ENCODE results near the gene ATP13A4.
"Not testable (repeated sequence)": the region's sequence is repeated elsewhere in the genome, so short reads cannot be mapped to it uniquely, and the experiment has no call there.

The ATP13A4 gene

DNA sequence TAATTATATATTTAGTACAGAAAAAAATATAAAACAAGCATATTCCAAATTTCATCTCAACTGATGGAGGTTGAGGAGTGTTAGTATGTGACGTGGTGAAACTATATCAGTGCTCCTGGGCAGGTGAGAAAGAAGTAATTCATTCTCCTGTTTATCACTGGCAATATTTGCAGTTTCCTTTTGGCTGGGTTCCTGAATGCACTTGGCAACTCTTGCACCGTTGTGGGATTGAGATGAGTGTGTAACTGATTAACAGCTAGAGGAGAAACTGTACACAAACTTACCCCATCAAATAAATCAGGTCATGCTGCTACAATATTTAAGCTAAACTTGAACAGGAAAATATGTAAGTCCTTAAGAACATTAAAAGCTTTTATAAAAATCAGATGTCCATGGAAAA lies 2.1 kb upstream of the ATP13A4 start:
- no peak for DNase-seq (ENCODE audit: low read depth)

GRCh38 chr3:193553586-193553985 lies 1.1 kb downstream of the ATP13A4 start:
- DNase-seq (ENCODE audit: low read depth), result no peak

GRCh38 chr3:193552923-193553322 lies 1.8 kb downstream of the ATP13A4 start:
- DNase-seq (ENCODE audit: low read depth), result no peak

DNA sequence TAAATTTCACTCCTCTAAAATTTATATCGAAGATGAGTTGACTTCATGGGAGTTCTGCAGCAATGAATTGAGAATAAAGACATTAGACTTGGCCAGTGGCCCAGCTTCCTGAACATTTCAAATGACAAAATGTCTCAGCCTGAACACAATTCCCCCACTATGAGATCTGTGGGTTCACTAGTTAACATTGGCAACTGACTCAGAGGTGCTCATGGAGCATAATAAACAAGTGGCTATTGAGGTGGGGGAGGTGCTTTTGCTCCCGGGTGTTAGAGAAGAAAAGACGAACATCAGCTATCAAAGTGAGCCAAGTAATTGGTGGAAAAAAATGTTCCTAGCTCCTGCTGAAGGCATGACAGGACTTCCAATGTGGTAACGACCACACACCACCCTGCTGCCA lies 6.3 kb downstream of the ATP13A4 start:
- no peak for DNase-seq (ENCODE audit: low read depth)

DNA sequence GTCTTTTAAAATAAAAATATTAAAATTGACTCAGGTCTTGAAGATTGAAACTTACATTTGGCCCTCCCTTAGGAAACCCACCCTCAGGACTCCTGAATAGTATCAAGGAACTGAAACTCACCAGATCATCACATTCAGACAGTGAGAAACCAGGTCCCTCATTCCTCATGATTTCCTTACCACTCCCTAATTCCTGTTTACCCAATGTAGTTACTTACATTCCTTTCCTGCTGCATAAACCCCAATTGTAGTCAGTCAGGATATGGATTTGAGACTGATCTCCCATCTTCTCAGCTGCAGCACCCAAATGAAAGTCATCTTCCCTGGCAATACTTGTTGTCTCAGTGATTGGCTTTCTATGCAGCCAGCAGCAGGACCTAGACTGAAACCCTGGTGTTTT lies 8.6 kb downstream of the ATP13A4 start:
- DNase-seq (ENCODE audit: low read depth), result no peak

DNA sequence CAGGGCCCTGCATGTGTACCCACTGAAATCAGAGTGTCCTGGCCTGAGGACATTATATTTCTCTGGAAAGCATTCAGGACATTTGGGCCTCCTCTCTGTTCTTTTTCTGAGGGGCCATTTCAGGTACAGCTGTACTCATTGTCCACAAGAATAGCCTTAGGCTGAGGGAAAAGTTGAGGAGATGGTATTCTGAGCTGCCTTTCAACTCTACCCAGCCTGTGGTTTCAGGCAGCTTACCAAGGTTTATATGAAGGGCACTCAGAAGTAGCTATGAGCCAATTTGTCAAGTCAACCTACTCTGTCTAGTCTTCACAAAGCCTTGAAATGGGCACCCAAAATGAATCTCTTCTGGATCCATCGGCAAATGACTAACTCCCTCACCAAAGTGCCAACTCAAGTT lies 9.4 kb downstream of the ATP13A4 start:
- DNase-seq (ENCODE audit: low read depth), result no peak

- DNase-seq (ENCODE audit: low read depth), result no peak
Observed at GRCh38 chr3:193544289-193544688, 10.4 kb downstream of the ATP13A4 start.

DNA sequence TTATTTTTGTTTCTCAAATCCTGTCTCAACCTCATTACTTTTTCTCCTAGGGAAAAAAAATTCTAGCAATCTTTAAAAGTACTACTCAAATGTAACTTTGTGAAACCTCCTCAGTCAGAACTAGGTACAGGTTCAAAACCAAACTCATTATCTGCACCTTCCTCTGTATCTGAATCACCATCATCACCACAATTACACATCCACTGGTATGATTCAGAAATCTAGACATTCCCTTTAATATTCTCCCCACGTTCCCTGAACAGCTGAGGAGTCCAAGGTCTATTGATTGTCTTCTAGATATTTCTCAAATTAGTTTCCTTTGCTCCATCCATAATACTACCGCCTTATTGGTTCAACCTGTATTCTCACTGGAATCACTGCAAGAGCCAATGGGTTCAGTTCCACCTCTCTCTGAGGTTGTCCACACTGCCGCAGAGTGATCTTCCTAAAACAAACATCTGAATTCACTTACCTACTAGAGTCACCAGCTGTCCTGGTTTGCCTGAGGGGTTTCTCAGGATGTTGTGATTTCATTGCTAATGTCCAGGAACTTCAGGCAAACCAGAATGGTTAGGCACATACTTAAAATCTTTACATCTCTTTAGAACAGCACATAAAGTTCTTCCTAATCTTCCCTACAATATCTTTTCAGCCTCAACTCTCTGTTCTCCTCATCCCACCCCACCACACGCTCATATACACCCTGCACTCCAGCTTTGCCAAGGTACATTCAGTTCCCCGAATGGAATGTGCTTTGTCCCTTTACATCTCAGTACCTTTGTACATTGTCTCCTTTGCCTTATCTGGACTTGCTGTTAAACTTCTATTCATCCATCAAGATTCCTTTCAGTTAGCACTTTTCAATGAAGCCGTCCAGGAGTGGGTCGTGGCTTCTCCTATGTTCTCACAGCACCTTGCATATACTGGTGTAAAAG lies 24.2 kb downstream of the ATP13A4 start:
- no peak for DNase-seq (ENCODE audit: low read depth)

GRCh38 chr3:193526085-193526484 lies 28.6 kb downstream of the ATP13A4 start:
- DNase-seq (ENCODE audit: low read depth), result not testable (repeated sequence)

DNA sequence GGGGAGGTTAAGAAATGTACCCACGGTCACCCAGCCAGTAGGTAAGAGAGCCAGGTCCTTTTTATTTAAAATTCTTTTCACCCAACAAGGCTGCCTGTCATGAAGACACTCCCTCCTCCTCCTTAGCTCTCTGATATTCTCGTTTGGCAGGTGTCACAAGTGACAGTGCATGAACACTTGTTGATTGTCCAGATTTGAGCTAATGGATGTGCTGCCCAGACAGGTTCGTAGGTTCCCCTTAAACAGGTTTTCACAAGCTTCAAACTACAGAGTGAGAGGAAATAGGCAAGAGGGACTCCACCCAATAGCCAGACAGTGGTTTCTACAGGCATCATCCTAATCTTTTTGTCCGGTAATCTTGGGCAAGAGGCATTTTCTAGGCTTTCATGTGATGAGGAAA lies 32.2 kb downstream of the ATP13A4 start:
- DNase-seq (ENCODE audit: low read depth), result no peak

- DNase-seq (ENCODE audit: low read depth), result no peak
Observed at GRCh38 chr3:193520738-193521137, 34.0 kb downstream of the ATP13A4 start.

- DNase-seq (ENCODE audit: low read depth), result no peak
Observed at GRCh38 chr3:193515966-193516365, 38.7 kb downstream of the ATP13A4 start.

- no peak for DNase-seq (ENCODE audit: low read depth)
Observed at GRCh38 chr3:193510154-193510553, 44.5 kb downstream of the ATP13A4 start.

DNA sequence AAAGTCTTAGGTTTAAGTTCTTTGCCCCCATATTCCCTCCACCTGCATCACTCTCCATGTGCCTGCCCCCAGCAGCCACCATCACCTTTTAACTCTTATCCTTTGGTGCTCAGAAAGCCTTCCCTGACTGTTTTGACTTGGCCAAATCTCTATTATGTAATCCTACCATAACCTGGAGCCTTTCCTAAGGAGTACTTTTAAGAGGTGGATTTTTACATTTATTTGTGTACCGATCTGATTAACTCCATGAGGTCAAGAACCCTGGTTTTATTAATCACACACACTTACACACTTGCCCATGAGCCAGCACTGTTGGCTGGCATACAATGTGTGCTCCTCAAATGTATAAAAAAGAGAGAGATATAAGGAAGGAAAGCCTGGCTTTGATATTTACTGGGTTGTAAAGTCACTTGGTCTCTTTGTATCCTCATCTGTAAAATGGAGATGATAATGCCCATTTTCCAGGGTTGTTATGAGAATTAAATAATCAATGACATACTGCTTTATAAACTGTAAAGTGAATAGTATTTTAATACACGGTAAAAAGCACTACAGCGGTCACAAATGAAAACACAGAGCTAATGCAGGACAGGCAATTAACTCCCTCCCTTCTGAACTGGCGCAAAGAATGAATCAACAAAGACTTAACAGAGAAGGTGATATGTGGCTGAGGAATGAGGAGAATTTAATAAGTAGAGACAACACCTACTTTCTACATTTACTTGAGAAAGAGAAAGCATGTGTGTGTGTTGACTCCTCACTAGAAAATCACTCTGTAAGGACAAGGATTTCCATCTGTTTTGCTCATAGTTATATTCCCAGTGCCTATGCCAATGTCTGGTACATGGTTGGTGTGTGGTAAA lies 45.4 kb downstream of the ATP13A4 start:
- no peak for DNase-seq (ENCODE audit: low read depth)

DNA sequence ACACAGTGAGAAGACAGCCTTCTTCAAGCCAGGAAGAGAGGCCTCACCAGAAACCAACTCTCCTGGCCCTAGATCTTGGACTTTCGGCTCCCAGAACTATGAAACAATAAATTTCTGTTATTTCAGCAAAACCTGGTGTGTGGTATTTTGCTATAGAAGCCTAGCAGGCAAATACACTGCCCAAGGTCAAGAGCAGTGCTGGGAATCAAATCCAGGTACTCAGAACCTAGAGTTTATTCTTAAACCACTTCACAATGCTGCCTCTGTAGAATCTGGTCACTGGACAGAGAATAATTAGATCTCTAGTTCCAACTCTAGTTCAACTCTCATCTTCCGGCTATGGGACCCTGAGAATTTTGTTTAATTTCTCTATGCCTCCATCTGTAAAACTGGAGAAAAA lies 46.6 kb downstream of the ATP13A4 start:
- no peak for DNase-seq (ENCODE audit: low read depth)

GRCh38 chr3:193507566-193507965 lies 47.1 kb downstream of the ATP13A4 start:
- DNase-seq (ENCODE audit: low read depth), result no peak

- DNase-seq (ENCODE audit: low read depth), result no peak
Observed at GRCh38 chr3:193506921-193507320, 47.8 kb downstream of the ATP13A4 start.

DNA sequence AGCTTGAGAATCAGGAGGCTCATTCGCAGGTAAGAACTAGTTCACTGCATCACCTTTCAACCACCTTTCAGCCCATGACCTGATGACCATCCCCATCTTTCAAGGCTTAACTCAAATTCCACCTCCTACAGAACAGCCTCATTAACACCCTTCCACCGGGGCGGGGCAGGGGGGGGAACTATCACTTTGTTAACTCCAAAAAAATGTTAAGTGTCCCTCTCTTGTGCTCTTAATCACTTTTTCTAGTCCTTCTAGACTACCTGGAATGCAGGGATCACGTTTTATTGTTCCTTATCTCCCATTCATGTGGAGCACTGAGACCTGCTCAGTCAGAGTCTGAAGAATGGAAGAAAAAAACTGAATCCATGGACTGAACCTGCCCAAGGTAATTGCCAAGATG lies 51.8 kb downstream of the ATP13A4 start:
- DNase-seq (ENCODE audit: low read depth), result no peak

DNA sequence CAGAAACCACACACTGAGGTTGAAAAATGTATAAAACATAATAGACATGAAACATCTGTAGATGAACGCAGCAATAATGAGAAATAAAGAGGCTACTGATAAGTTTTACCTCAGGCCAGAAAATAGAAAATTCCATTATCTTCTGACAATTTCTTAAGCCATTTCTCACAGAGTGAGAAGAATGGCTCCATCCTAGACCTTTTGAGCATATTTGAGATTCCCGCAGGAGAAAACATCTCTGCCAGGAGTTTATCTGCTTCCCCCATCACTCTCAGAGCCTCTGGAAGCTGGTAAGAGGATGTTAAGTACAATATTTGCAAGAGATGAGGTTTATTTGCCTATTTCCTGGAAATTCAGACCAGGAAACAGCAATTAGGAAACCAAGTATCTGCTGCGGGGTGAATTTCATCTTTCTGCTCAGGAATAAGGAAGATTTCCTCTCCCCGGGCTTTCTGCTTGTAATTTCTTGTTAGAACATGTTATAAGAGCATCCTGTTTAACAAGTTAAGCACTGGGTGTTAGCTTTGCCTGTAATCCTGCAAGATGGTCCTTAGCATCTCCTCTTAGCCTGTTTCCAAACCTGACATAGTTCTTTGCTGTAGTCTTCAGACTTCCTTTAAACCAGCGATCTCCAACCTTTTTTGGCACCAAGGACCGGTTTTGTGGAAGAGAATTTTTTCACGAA lies 54.8 kb downstream of the ATP13A4 start:
- no peak for DNase-seq (ENCODE audit: low read depth)

- DNase-seq (ENCODE audit: low read depth), result no peak
Observed at GRCh38 chr3:193499136-193499770, 55.4 kb downstream of the ATP13A4 start.

DNA sequence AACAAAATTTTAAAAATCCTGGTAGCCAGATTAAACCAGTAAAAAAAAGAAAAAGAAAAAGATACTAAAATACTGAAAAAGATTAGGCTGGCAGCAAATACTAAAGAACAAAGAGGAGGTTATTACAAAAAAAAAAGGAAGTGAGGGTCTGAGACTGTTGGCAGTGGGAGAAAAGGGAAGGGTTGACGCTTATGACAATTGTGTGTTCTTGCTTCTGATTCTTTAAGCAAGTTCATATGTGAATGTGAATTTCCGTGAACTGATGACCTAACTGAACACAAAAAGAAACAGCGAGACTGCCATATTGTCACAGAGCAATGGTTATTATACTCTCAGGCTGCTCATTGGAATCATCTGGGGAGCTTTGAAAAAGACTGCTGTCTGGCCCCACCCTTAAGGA lies 56.5 kb downstream of the ATP13A4 start:
- DNase-seq (ENCODE audit: low read depth), result no peak

DNA sequence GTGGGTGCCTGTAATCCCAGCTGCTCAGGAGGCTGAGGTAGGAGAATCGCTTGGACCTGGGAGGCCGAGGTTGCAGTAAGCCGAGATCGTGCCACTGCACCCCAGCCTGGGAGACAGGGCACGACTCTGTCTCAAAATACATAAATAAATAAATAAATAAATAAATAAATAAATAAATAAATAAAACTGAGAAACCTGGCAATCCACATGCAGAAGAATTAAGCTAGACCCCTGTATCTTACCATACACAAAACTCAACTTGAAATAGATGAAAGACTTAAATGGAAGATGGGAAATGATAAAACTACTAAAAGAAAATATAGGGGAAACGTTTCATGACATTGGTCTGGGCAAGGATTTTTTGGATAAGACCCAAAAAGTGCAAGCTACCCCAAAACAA lies 58.0 kb downstream of the ATP13A4 start:
- DNase-seq (ENCODE audit: low read depth), result no peak
